ENCODE results near the gene PCNP.
"Not testable (repeated sequence)": the region's sequence is repeated elsewhere in the genome, so short reads cannot be mapped to it uniquely, and the experiment has no call there.

The PCNP gene, protein sequence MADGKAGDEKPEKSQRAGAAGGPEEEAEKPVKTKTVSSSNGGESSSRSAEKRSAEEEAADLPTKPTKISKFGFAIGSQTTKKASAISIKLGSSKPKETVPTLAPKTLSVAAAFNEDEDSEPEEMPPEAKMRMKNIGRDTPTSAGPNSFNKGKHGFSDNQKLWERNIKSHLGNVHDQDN

GRCh38 chr3:101573449-101574387 lies at the start of gene PCNP:
TSS of gene PCNP (plus strand) at chr3:101574180. CDS start at chr3:101574216, 36 bp downstream.
- peak; percentile 99 for DNase-seq

DNA sequence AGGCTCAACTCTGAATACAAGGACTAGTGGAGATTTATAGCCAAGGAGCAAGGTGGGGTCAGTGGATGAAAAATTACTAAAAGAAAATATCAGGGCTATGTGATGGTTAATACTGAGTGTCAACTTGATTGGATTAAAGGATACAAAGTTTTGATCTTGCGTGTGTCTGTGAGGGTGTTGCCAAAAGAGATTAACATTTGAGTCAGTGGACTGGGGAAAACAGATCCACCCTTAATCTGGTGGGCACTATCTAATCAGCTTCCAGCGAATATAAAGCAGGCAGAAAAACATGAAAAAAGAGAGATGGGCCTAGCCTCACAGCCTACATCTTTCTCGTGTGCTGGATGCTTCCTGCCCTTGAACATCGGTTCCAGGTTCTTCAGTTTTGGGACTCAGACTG lies 46.5 kb upstream of the PCNP start:
- no peak for DNase-seq

GRCh38 chr3:101527906-101528305 lies 46.1 kb upstream of the PCNP start:
- DNase-seq, result no peak

DNA sequence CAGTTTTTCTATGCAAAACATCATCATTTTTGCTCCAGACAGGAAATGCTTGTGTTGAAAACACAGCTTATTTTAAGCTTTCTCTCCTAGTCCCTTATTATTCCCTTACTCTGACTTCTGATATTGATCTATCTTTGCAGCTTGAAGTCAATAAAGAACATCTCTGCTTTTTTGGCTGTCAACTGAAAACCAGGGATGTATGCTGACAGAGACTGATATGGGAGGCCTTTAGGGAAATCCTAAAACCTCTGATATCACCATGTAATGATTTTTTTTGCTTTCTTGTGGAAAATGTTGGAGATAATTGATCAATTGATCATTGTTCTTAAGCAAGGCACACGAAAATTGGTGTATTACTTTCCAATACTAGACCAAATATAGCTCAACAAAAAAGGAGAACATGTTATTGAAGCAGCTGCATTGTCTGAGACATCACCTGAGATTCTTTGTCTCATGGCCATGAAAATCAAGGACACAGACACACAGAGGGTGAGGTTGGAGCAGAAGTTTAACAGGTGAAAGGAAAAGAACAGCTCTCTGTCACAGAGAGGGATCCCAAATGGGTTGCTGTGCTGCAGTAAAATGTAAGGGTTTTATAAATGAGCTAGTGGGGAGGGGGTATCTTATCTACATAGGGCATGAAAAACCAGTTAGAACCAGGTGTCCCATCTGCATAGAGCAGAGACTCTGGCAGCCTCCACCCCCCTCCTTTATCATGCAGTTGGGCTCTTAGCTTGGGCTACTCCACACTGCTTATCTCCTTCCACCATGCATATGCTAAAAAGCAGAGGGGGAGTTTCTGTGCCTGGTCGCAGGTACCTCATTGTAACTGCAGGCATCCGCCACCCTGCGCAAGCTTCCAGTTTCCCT lies 43.9 kb upstream of the PCNP start:
- no peak for DNase-seq

- no peak for DNase-seq
Observed at GRCh38 chr3:101530686-101531047, 43.3 kb upstream of the PCNP start.

- no peak for DNase-seq
Observed at GRCh38 chr3:101531473-101532086, 42.4 kb upstream of the PCNP start.

GRCh38 chr3:101532783-101533602 lies 41.0 kb upstream of the PCNP start:
- DNase-seq, result no peak

GRCh38 chr3:101533603-101533968 lies 40.4 kb upstream of the PCNP start:
- DNase-seq, result no peak

- DNase-seq, result no peak
Observed at GRCh38 chr3:101535221-101535620, 38.8 kb upstream of the PCNP start.

GRCh38 chr3:101536266-101536665 lies 37.7 kb upstream of the PCNP start:
- DNase-seq, result no peak

GRCh38 chr3:101536955-101537354 lies 37.0 kb upstream of the PCNP start:
- not testable (repeated sequence) for DNase-seq

DNA sequence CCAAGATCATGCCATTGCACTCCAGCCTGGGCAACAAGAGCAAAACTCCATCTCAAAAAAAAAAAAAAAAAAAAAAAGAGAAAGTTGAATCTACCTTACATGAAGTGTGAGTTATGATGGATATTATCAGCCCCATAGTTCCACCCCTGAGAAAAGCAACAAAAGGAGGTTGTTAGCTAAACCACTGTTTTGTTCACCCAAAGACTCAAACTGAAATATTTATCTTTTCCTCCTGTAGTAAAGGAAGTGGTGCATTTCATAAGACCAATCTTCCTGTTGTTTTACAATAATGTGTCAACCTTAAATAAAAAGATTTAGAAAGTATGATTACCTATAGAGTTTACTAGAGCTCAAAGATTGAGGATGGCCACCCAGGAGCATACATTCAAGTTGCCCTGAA lies 31.0 kb upstream of the PCNP start:
- no peak for DNase-seq

- DNase-seq, result no peak
Observed at GRCh38 chr3:101544161-101544850, 29.7 kb upstream of the PCNP start.

DNA sequence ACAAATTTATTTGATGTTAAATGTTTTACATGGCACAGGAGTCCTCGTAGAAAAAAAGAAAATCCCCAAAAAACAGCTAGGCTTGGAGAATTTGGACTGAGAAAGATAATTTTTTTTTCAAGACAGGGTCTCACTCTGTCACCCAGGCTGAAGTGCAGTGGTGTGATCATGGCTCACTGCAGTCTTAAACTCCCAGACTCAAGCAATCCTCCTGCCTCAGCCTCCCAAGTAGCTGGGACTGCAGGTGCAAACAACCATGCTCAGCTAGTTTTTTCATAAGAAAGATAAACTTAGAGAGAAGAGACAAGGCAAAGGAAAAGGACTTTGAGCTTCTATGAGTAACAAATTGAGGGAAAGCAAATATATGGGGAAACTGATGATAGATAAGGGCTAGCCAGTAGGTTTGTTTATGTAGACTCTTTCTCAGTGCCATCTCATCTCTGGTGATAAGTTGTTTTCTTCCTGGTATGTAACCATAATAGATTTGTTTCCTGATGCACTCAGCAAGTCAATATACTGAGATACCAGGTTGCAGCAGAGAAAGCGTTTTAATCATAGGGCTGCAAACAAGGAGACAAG lies 25.4 kb upstream of the PCNP start:
- DNase-seq, result no peak

DNA sequence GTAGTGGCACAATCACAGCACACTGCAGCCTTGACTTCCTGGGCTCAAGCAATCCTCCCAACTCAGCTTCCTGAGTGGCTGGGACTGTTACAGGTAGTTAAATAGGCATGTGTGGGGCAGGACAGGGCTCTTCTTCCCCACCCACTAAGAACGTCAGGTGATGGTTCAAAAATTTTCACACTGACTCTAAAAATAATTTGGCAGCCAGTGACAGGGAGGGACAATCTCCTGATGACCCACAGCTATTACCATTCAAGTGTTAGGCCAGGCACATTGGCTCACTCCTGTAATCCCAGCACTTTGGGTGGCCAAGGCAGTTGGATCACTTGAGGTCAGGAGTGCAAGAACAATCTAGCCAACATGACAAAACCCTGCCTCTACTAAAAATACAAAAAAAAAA lies 24.5 kb upstream of the PCNP start:
- DNase-seq, result no peak

DNA sequence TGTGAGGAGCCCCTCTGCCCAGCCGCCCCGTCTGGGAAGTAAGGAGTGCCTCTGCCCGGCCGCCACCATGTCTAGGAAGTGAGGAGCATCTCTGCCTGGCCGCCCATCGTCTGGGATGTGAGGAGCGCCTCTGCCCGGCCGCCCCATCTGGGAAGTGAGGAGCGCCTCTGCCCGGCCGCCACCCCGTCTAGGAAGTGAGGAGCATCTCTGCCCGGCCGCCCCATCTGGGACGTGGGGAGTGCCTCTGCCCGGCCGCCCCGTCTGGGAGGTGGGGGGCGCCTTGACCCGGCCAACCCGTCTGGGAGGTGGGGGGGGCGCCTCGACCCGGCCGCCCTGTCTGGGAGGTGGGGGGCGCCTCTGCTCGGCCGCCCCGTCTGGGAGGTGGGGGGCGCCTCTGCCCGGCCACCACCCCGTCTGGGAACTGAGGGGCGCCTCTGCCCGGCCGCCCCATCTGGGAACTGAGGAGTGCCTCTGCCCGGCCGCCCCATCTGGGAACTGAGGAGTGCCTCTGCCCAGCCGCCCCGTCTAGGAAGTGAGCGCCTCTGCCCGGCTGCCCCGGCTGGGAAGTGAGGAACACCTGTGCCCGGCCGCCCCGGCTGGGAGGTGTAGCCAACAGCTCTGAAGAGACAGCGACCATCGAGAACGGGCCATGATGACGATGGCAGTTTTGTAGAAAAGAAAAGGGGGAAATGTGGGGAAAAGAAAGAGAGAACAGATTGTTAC lies 22.5 kb upstream of the PCNP start:
- not testable (repeated sequence) for DNase-seq

DNA sequence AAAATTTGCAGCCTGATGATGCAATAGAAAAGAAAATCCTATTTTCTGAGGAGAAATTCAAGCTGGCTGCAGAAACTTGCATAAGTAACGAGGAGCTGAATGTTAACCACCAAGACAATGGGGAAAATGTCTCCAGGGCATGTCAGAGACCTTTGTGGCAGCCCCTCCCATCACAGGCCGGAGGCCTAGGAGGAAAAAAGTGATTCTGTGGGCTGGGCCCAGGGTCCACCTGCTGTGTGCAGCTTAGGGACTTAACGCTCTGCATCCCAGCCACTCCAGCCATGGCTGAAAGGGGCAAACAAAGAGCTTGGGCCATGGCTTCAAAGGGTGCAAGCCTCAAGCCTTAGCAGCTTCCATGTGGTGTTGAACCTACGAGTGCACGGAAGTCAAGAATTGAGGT lies 20.6 kb upstream of the PCNP start:
- not testable (repeated sequence) for DNase-seq

GRCh38 chr3:101556064-101556463 lies 17.9 kb upstream of the PCNP start:
- DNase-seq, result no peak

GRCh38 chr3:101561630-101562328 lies 12.2 kb upstream of the PCNP start, which contains the start of gene TRMT10C:
TSS of gene TRMT10C (plus strand) at chr3:101561868. CDS start at chr3:101564782, 2,914 bp downstream.
- DNase-seq, result peak; percentile 96
